GM18861 (cell line): ENCODE data around the gene CD34.

ENCODE experiments used
- ATAC-seq: cut with Tn5 transposase; IDR thresholded peaks from one replicate; pipeline ENCODE4 v1.9.1; 2021; ENCODE audit not compliant: unreplicated experiment

The CD34 gene

DNA sequence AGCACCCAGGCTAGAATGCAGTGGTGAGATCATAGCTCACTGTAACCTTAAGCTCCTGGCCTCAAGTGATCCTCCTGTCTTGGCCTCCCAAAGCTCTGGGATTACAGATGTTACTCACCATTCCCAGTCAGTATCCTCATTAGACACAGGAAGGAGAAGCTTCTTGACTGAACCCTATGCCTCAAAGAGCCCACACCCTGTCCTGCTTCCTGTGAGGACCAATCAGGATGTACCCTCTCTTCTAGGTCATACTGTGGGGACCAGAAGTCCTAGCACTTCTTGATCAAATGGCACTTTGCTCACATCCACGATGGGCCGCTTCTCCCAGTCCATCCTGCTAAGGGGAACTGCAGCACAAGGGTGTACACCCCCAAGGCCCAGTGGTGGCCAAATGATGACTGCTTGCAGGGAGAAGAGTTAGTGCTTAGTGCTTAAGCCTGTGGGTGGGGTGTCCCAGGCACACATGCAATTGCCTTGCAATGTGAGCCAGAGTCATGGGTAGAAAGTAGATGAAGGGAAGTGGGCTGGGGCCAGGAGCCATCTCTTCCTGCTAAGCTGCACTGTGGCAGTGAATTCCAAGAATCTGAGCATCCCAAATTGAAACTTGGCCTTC, 9.8 kb downstream of the CD34 start:
- ATAC-seq, result no peak

DNA sequence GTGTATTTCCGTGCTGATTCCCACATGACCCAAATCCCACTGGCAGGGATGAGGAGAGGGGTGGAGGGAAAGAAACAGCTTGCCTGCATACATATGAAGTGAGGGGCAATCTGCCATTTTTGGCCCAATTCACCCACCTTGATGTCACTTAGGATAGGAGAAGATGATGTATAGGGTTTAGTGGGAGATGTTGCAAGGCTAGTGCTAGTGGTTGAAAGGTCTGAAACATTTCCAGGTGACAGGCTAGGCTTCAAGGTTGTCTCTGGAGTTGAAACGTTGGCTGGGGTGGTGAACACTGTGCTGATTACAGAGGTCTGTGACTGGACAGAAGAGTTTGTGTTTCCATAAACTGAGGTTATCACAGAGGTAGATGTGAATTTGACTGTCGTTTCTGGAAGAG, 12.1 kb downstream of the CD34 start:
- ATAC-seq, result no peak

DNA sequence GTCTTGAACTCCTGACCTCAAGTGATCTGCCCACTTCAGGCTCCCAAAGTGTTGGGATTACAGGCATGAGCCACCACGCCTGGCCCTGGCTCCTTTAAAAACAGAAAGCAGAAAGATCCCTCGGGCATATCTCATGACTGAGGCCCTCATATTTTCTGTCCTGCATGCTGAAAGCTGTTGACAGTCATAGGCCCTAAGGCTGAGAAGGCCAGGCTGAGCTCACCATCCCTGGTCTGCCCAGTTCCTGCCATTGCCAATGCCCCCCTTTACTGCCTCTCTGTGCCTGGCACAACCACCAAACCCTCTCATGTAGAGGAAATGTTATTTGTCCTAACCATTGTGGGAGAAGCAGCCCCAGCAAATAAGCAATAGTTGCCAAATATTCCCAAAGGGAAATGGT, 12.7 kb downstream of the CD34 start:
- ATAC-seq, result no peak

DNA sequence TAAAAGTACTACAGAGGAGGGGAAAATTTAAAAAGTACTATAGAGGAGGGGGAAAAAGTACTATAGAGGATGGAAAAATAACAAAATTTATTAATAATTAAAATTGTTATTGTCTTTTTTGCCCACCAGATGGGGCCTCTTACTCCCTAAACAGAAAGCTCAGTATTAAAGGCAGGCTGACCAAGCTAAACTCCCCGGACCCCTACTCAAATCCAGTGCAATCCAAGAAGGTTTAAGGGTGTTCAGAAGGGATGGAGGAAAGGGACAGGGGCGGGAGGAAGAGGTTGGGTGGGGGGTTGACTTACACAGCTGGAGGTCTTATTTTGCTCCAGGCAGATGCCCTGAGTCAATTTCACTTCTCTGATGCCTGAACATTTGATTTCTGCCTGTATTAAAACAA, 13.7 kb downstream of the CD34 start:
- no peak for ATAC-seq

DNA sequence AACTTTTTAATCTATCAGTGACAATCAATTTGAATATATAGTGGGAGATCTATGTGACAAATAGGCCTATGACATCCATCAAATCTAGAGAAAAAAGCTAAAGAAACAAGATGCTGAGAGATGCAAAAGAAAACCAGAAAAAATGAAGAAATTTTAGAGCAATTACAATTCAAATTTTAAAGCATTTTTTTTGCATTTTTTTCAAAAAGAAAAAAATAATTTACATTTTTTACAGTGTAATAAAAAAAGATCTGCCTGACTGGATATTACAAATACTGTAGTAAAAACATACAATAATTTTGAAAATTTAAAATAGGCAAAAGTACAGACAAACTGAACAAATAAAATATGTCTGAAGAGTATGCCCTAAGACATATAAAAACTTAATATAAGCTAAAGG, 14.4 kb downstream of the CD34 start:
- ATAC-seq, result no peak

DNA sequence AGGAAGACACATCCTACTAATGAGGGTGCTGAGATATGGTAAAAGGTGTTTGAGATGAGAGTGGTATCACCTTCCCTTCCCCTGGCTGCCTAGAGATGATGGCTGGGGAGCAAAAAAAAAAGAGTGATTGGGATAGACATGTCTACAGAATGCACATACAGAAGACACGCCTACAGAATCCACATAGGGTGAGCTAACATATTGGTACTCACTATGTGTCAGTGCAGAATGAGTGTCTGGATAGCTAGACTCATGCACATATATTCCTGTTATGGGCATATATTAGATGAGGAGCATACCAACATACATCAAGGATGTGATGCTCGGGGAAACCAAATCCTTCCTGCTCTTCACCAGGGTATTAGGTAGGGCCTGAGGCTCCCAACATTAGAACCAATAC, 16.2 kb downstream of the CD34 start:
- no peak for ATAC-seq

DNA sequence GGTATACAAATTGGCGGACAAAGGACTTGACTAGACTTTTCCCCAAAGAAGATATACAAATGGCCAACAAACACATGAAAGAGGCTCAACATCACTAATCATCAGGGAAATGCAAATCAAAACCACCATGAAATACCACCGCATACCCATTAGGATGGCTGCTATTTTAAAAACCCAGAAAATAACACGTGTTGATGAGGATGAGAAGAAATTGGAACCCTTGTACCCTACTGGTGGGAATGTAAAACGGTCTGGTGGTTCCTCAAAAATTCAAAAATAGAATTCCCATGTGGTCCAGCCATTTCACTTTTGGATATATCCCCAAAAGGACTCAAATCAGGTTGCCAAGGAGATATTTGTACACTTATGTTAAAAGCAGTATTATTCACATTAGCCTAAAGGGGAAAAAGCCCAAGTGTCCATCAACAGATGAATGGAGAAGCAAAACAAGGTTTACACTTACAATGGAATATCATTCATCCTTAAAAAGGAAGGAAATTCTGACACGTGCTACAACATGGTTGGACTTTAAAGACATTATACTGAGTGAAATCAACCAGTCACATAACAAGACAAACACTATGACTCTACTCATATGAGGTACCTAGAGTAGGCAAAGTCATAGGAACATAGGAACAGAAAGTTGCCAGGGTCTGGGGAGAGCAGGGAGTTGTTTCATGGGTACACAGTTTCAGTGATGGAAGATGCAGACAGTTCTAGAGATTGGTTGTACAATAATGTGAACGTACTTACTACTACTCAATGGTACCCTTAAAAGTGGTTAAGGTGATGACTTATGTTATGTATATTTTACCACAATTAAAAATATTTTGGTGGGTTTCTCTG, 17.0 kb downstream of the CD34 start:
- ATAC-seq, result no peak

DNA sequence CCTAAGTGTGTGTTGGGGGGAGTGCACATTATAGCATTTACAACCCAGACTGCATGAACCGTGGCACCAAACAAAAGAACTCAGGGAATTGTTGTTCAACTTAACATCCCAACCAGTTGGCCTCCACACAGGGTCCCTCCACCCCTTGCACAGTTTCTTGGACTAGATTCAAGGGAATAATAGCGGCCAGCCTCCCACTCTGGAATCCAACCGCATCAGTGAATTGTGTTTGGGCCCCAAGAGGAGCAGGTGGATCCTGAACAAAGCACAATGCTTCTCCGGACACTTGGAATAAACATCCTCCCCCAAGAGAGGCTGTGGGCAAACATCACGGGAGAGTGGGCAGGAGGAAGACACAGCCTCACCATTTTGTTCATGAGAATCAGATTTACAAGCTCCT, 18.2 kb downstream of the CD34 start:
- no peak for ATAC-seq

DNA sequence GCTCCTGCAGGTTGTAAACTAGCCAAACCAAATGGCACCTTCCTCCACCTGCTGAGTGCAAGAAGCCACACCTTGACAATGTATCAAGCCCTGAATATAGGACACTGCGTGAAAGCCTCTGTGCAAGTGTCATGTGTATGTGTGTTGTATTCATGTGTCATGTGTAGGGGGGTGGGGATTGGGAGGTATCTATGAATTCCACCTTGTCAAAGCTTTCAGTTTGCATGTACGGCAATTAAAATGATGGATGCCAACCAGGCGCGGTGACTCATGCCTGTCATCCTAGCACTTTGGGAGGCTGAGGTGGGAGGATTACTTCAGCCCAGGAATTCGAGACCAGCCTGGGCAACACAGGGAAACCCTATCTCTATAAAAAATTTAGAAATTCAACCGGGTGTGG, 19.8 kb downstream of the CD34 start:
- no peak for ATAC-seq

DNA sequence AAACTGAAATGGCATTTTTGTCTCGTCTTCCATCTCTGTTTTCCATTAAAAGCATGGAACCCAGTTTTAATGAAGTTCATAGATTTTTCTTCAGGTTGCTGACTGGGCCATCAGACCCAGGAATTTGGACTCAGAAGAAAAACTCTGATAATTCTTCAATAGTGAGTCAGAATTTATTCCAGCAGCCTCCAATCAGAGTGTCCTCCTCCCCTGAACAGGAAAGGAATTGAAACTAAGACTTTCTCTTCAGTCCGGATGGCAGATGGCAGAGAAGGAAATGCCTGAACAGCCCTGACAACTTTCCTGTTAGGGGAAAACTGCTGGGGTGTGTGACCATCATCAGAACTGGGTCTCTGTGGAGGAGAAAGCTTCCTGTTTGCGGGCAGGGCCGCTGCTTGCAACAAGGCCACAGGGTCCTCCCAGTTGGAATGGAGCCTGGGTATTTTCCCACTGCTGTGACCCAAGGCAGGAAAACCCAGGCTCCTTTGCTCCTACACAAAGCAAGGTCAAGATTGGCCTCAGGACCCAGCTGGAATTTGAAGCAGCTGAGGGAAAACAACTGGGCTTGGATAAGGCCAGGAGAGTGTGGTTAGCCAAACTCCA, 20.7 kb downstream of the CD34 start:
- ATAC-seq, result no peak

DNA sequence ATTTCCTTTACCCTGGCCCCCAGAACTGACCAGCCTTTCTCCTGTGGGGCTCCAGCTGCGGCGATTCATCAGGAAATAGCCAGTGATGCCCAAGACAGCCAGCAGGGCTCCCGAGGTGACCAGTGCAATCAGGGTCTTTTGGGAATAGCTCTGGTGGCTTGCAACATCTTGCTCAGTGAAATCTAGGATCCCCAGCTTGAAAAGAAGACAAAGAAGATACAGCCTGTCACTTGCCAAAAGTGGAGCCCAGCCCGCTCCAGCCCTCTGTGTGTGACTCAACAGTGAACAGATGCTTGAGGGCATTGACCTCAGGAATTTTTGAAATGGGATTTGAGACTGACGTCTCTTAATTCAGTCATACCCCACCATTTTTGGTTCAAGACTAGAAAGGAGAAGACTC, 22.3 kb downstream of the CD34 start:
- no peak for ATAC-seq

DNA sequence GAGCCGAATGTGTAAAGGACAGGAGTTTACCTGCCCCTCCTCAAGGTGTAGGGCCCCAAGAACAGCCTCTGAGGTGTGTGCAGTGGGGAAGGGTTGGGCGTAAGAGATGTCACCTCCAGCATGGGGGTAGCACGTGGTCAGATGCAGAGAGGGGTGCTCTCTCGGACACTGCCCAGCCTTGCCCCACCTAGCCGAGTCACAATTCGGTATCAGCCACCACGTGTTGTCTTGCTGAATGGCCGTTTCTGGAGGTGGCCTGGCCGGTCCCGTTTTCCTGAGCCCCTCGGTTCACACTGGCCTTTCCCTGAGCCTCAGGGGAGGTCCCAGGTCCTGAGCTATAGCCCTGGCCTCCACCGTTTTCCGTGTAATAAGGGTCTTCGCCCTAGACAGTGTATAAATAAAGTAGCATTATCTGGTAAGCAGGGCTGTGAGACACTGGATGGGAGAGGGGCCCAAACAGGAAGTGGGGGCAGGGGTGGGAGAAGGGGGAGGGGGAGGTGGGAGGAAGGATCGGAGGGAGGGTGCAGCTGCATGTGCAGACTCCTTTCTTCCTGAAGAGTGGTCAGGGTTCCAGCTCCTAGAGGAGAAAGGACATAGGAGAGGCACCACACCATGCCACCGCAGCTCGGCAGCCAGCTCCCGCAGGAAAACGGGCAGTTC, 23.3 kb downstream of the CD34 start:
- no peak for ATAC-seq

DNA sequence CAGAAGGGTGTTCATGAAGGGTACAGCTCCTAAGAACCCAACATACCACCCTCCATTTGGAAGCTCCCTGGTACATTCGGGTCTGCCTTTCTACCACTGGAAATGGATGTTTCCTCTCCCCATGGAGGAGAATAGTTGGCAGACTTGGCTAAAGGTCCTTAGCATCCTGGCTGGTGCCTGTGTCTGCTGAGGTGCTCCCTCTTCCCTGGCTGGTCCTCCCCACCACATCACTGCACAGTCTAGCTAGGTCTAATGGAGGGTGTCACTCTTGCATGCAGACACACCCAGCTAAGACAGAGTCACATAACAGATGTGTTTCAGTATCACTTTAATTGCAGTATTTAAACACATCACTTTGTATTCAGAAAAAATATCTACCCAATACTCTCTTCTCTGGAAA, 24.7 kb downstream of the CD34 start:
- ATAC-seq, result no peak

DNA sequence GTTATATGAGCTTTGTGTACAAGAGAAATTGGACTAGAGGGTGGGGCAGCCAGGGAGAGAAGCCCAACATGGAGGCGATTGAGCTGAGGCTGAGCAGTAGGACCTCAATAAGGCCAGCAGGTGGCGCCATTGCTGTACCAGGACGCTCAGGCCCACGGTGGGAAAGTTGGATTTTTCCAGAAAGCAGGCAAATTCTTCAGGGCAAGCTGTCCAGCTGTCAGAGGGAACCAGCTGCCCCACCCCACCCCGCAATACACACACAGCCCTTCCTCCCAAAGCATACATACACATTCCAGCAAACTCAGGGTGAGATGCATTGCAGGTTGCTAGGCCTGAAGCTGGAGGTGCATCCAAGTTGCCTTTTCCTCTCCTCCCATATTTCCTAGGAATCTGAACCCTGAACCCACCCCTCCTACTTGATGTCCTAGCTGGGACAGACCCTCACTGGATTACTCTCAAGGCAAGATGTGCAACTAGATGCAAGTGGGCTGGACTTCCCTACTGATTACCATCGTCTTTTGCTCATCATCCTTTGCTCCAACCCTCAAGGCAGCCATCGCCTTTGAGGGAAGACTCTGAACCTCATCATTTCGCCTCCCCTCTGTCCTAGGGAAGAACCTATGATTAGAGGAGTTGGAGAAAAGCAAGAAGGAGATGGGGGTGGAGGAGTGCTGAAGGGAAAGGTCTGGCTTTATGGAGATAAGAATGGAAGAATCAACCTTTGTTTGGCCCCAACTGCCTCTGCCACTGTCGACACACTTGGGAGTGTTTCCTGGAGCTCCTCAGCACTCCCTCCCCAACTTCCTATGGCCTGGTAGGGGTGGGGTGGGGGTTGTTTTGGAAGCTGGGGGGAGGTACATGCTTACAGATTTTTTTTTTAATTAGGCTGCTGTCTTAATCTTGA, 25.5 kb downstream of the CD34 start:
- ATAC-seq, result peak; percentile 49

DNA sequence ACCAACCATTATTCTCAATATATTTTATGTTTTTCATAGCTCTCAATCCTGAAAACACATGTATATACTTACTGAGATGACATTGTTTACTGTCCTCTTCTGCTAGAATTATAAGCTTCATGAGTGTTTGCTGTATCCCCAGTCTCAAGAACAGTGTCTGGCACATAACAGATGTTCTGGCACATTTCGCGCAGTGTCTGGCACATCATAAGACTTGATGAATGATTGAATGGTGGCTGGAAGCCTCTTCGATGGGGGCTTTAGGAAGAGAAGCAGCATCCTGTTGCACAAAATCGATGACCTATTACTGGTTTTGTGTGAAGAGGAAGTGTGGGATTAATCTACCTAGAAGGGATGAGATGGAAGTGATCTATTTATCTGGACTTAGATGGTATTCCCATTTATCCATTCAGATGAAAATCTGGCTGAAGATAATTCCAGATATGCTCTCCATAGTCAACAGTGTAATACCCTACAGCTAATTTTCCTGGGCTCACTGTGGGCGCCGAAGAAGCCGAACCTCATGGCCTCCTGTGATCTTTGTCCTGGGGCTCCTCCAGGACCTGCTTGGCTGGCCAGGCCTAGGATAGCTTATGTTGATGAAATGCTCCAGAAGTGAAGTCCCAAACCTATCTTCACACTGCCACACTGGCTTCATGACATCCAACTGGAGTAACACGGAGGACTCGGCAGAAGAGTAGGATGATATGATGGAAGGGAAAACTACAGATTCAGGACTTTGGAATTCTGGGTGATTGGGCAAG, 26.5 kb downstream of the CD34 start:
- no peak for ATAC-seq

DNA sequence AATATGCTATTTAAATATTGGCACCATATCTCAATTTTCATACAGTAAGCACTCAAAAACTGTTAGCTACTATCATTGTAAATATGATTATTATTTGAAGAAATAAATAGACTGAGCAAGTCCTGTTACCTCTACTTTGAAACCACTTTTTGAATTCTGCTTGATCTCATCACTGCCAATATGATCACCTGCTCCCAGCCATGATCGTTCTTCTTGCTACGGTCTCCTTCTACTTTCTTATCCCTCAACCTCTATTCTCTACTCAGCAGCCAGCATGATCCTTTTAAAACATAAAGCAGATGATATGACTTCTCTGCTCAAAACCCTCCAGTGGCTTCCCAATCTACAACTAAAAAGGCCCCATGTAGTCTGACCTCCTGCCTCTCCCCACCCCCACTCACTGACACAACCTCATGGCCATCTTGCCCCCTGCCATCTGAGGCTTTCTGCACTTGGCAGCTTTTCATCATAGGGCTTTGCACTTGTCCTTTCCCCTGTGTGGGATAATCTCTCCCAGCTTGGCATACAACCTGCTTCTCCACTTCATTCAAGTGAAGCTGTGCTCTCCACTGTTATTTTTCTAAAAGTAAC, 27.2 kb downstream of the CD34 start:
- ATAC-seq, result peak; percentile 14

DNA sequence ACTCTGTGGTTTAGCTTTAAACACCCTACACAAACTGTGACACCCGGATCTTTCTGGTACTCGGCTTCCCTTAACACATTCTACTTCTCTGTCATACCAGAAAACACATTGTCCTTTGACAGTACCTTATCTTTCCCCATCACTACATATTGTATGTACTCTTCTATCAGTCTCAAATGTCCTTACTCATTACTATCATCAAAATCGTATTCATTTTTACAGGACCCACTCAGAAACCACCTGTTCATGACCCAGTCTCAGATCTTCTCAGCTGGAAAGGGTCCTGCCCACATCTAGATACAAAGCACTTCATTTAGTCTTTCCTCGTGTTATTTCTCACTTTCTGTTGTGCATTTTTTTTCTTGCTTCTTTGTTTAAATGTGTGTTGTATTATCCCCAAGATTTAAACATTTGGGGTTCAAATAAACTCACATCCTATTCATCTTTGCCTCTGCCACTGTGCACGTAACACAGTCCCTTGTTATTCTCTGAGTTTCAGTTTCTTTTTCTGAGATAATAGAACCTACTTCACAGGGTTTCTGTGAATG, 27.7 kb downstream of the CD34 start:
- ATAC-seq, result peak; percentile 54

DNA sequence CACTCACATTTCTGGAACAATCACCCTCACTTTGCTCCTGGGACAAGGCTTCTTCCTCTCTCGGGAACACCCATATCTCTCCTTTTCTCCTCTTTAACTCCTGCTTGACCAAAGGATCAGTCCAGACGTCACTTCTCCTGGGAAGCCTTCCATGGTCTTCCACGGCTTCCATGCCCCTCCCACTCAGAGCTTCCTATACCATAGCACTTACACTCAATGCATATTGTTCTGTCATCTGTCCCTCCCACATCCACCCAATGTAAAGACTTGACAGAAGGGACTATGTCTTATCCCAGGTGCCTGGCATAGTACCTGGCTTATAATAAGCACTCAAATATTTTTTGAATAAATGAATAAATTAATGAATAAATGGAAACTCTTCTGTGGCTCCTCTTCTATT, 28.2 kb downstream of the CD34 start:
- ATAC-seq, result no peak

DNA sequence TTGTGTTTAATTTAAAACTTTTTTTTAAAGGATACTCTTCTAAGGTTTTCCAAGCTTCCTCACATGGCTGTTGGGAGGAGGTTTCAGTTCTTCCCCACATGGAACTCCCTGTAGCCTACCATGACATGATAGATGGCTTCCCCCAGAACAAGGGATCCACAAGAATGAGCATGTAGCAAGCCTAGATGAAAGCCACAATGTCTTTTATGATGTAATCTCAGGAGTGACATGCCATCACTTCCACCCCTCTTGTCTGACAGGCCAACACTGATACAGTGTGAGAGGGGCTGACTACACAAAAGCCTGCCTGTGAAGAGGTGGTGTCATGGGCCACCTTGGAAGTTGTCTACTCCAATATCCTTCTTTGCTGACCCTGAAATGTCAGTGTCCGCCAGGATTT, 32.0 kb downstream of the CD34 start:
- no peak for ATAC-seq
